Neural progenitor cell (in vitro differentiated cells): ENCODE results near the gene PCDH8.

Source experiments
- CTCF ChIP-seq: fragments of 200-600 bp; sonication (generic); IDR thresholded peaks from 2 replicates; pipeline ENCODE4 v1.5.1; 2017; ENCODE audit warnings: antibody characterized with exemption, mild to moderate bottlenecking
- EZH2 ChIP-seq: fragments of 200-600 bp; sonication (generic); IDR thresholded peaks from 2 replicates; pipeline ENCODE4 v1.6.1; 2017; ENCODE audit warnings: antibody characterized with exemption, mild to moderate bottlenecking, moderate library complexity
- EZH2phosphoT487 ChIP-seq: fragments of 200-600 bp; sonication (generic); IDR thresholded peaks from 2 replicates; pipeline ENCODE4 v1.6.1; 2017; ENCODE audit warnings: antibody characterized with exemption

DNA sequence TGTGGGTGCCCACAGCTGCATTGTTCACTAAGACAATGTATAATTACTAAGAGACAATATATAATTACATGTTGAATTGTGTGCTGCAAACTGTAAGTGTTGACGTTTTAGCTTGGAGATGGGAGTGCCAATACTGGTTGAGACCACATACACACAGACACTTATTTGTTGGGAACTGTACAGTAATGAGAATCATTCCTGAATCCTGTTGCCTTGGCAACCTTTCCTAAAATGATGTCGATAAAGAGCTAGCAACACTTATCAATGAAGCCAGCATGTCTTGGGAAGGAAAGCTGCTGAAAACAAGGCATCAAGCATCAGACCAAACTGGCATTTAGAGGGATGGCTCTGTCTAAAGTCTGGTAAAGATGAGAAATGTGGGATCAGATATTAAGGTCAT lies 51.3 kb downstream of the PCDH8 start:
- TF ChIP-seq CTCF = no peak
- TF ChIP-seq EZH2 = no peak
- TF ChIP-seq EZH2phosphoT487 = no peak
